ENCODE data around the gene IFRD2. TPM values are rescaled to one million over a fixed set of nuclear protein-coding genes. Genes with fewer than 3 reads are reported as not detected.

Gene IFRD2
- total and polyA plus RNA-seq, 2 of the 8 experiments (the other 6 are each of a cell fraction or from before 2014, with no cell fraction given), result 76.7 to 88.8 TPM

GRCh38 chr3:50279255-50280016, 12.8 kb downstream of the IFRD2 start:
- DNase-seq (ENCODE audit: low read depth in 1 of 2, low spot score in 2 of 2), result no peak
- H3K4me2 ChIP-seq (ENCODE audit: insufficient read depth in 1 of 2, low read depth in 2 of 2, low read length in 2 of 2), result no peak overlapping the region
- no peak overlapping the region for H4K91ac ChIP-seq (replicated peaks; ENCODE audit: insufficient read length, low read length)
- no peak overlapping the region for H2BK5ac ChIP-seq (ENCODE audit: low read depth, low read length)
- no peak overlapping the region for H3K4ac ChIP-seq (replicated peaks; ENCODE audit: insufficient read length, low read depth, low read length)
- H2AFZ ChIP-seq (ENCODE audit: low read length), result no peak overlapping the region
- H3K14ac ChIP-seq (ENCODE audit: insufficient read length), result no peak overlapping the region
- peaks cover 18 to 35% (median 28%) of the 10 kb centered on the region in 4 experiments for H3K27me3 ChIP-seq (replicated peaks in 1 of 4; ENCODE audit: control insufficient read depth in 3 of 4, extremely low read depth in 1 of 4, insufficient read depth in 3 of 4, low read length in 3 of 4)
- H3K23me2 ChIP-seq (ENCODE audit: low read depth, low read length), result peaks cover 2% of the 10 kb centered on the region; the same call in 1 of the 2 replicates
- no peak overlapping the region for H3K18ac ChIP-seq (ENCODE audit: extremely low read depth, low read length)
- no peaks in the 10 kb centered on the region for H4K20me1 ChIP-seq (replicated peaks in 1 of 2; ENCODE audit: control insufficient read depth in 1 of 2, insufficient read depth in 2 of 2, low read length in 2 of 2)
- no peak overlapping the region for H2BK12ac ChIP-seq (ENCODE audit: low read depth, low read length)
- no peak overlapping the region for H3K4me3 ChIP-seq (ENCODE audit: extremely low read depth in 1 of 4, insufficient read depth in 2 of 4, low read depth in 3 of 4, low read length in 4 of 4)
- no peaks in the 10 kb centered on the region for H3K79me1 ChIP-seq (ENCODE audit: low read depth, low read length)
- no peaks in the 10 kb centered on the region; a peak in 1 of 4 replicates for H3K9me3 ChIP-seq (ENCODE audit: insufficient read depth in 2 of 2, low read depth in 1 of 2, low read length in 1 of 2)
- H3K27ac ChIP-seq (ENCODE audit: low read depth, low read length), result no peak overlapping the region
- H3K79me2 ChIP-seq (ENCODE audit: control insufficient read depth in 1 of 2, insufficient read depth in 2 of 2, low read length in 2 of 2), result no peaks in the 10 kb centered on the region
- H4K8ac ChIP-seq (ENCODE audit: extremely low read depth, insufficient read depth, low read length), result no peak overlapping the region
- POLR2A ChIA-PET (ENCODE audit: partially characterized antibody), result interaction anchor here (0.9 to 9.6 kb wide), 11 partner anchors 10 to 127 kb away, joined by 3 to 122 read pairs (median 7); partner anchors contain the start of genes HYAL2 and IFRD2
- H3K56ac ChIP-seq (replicated peaks; ENCODE audit: insufficient read length, low read depth, low read length), result no peak overlapping the region
- H3K36me3 ChIP-seq (ENCODE audit: control insufficient read depth in 2 of 4, insufficient read depth in 4 of 4, low read length in 3 of 4), result no peaks in the 10 kb centered on the region
- TF ChIP-seq CTCF (IDR thresholded peaks at IDR 0.05; ENCODE audit: control extremely low read depth in 1 of 3, insufficient read depth in 1 of 3, low read depth in 1 of 3, low read length in 3 of 3) (no peak), CBX8 (IDR thresholded peaks at IDR 0.05; ENCODE audit: borderline replicate concordance, low read depth, low read length) (no peak), JUN (IDR thresholded peaks at IDR 0.05; ENCODE audit: low read depth, low read length) (no peak), KDM5A (IDR thresholded peaks at IDR 0.05; ENCODE audit: low read length) (no peak), BCL11A (IDR thresholded peaks at IDR 0.05; ENCODE audit: low read depth in 2 of 2, low read length in 2 of 2) (no peak), HDAC2 (IDR thresholded peaks at IDR 0.05; ENCODE audit: borderline replicate concordance in 1 of 2, low read depth in 2 of 2, low read length in 2 of 2) (no peak), SP2 (IDR thresholded peaks at IDR 0.05; ENCODE audit: low read length) (no peak)
- peaks cover 0 to 12% (median 7%) of the 10 kb centered on the region in 4 experiments; a peak in 5 of 7 replicates for H3K4me1 ChIP-seq (replicated peaks in 1 of 4; ENCODE audit: control insufficient read depth in 3 of 4, insufficient read depth in 4 of 4, low read length in 3 of 4)
- H2BK20ac ChIP-seq (ENCODE audit: low read length), result no peak overlapping the region
- H2BK15ac ChIP-seq (ENCODE audit: low read length), result no peak overlapping the region
- no peak overlapping the region; a peak in 1 of 7 replicates for H3K9ac ChIP-seq (replicated peaks in 1 of 4; ENCODE audit: extremely low read depth in 1 of 4, low read depth in 3 of 4, low read length in 3 of 4)
- FAIRE-seq, result no peak
- H3K23ac ChIP-seq (ENCODE audit: insufficient read length), result no peak overlapping the region
- no peak overlapping the region for H2BK120ac ChIP-seq (replicated peaks; ENCODE audit: low read depth, low read length)
- no peak overlapping the region for H4K5ac ChIP-seq (ENCODE audit: insufficient read length, low read depth, low read length)
- WGBS, 2 experiments (ENCODE audit: extremely low coverage in 1 of 2, insufficient coverage in 1 of 2, insufficient read length in 1 of 2, insufficient replicate concordance in 2 of 2, low coverage in 1 of 2, low lambda C conversion rate in 2 of 2, missing lambda C conversion rate in 1 of 2), result 98% methylated on average over 8 of the region's 8 CpGs; no CpG with 5 or more reads in 1 of the 2 experiments
- H2AK5ac ChIP-seq (ENCODE audit: low read depth, low read length), result no peak overlapping the region
- CTCF ChIA-PET (ENCODE audit: partially characterized antibody), result interaction anchor here (0.7 to 53.5 kb wide), 9 partner anchors 8 to 108 kb away, joined by 3 to 2149 read pairs (median 7); partner anchors contain the start of genes GNAI2, HYAL2, IFRD2 and SLC38A3

Data from H1 (cell line).